ENCODE results near the gene MYZAP.

Gene MYZAP

GRCh38 chr15:57591822-57592367 lies at the start of gene MYZAP:
Gene MYZAP (plus strand): TSS chr15:57591904. CDS start chr15:57592035, 131 bp downstream.
- FAIRE-seq, result no peak

- no peak for FAIRE-seq
Measured at GRCh38 chr15:57542505-57542817, 49.2 kb upstream of the MYZAP start.

- FAIRE-seq, result no peak
Measured at GRCh38 chr15:57544848-57545480, 46.7 kb upstream of the MYZAP start.

GRCh38 chr15:57545995-57546394 lies 45.7 kb upstream of the MYZAP start:
- no peak for FAIRE-seq

- no peak for FAIRE-seq
Measured at GRCh38 chr15:57547243-57547755, 44.4 kb upstream of the MYZAP start.

- no peak for FAIRE-seq
Measured at GRCh38 chr15:57548351-57548750, 43.4 kb upstream of the MYZAP start.

GRCh38 chr15:57548835-57549234 lies 42.9 kb upstream of the MYZAP start:
- FAIRE-seq, result no peak

GRCh38 chr15:57549935-57550334 lies 41.8 kb upstream of the MYZAP start:
- FAIRE-seq, result no peak

GRCh38 chr15:57550640-57551039 lies 41.1 kb upstream of the MYZAP start:
- no peak for FAIRE-seq

GRCh38 chr15:57551715-57552677 lies 39.7 kb upstream of the MYZAP start:
- no peak for FAIRE-seq

GRCh38 chr15:57552678-57553334 lies 38.9 kb upstream of the MYZAP start:
- no peak for FAIRE-seq

GRCh38 chr15:57553526-57553925 lies 38.2 kb upstream of the MYZAP start:
- no peak for FAIRE-seq

- FAIRE-seq, result no peak
Measured at GRCh38 chr15:57554063-57554811, 37.5 kb upstream of the MYZAP start.

- no peak for FAIRE-seq
Measured at GRCh38 chr15:57554812-57555179, 36.9 kb upstream of the MYZAP start.

GRCh38 chr15:57555270-57555669 lies 36.4 kb upstream of the MYZAP start:
- FAIRE-seq, result no peak

GRCh38 chr15:57556040-57556439 lies 35.7 kb upstream of the MYZAP start:
- no peak for FAIRE-seq

- FAIRE-seq, result no peak
Measured at GRCh38 chr15:57557267-57557666, 34.4 kb upstream of the MYZAP start.

- no peak for FAIRE-seq
Measured at GRCh38 chr15:57557810-57558209, 33.9 kb upstream of the MYZAP start.

- FAIRE-seq, result no peak
Measured at GRCh38 chr15:57559875-57560274, 31.8 kb upstream of the MYZAP start.

- FAIRE-seq, result peak; percentile 73
Measured at GRCh38 chr15:57561041-57561711, 30.5 kb upstream of the MYZAP start.

- FAIRE-seq, result no peak
Measured at GRCh38 chr15:57562196-57562769, 29.4 kb upstream of the MYZAP start.

GRCh38 chr15:57563416-57563815 lies 28.3 kb upstream of the MYZAP start:
- no peak for FAIRE-seq
